Measurements from ENCODE around the gene GADD45G.

GADD45G gene

DNA sequence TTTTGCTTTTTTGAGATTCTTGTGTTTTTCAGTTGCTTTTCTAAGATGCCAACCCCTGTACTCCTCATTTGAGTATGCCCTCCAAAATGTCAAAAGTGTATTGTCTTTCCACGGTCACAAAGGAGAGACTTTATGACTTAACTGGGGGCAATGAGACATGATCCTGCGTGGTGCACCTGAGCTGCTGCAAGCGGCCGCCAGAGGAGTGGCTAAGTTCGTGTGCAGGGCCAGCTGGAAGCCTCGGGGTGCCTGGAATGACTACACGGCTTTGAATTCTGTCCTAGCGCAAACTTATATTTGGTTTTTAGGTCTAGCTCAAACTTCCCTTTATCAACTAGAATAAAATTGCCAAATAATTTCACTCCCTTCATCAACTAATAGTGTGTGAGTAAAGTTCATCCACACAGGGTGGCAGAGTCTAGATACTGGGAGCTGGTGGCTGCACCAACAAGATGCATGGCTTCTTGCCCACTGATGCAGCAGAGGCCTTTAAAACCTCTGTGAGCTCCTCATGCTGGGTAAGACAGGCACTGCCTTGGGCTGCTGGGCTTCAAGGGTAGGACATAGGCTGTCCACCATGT is 4.7 kb downstream of the GADD45G start:
- peak in 1 of 3 experiments; percentile 40 for DNase-seq

DNA sequence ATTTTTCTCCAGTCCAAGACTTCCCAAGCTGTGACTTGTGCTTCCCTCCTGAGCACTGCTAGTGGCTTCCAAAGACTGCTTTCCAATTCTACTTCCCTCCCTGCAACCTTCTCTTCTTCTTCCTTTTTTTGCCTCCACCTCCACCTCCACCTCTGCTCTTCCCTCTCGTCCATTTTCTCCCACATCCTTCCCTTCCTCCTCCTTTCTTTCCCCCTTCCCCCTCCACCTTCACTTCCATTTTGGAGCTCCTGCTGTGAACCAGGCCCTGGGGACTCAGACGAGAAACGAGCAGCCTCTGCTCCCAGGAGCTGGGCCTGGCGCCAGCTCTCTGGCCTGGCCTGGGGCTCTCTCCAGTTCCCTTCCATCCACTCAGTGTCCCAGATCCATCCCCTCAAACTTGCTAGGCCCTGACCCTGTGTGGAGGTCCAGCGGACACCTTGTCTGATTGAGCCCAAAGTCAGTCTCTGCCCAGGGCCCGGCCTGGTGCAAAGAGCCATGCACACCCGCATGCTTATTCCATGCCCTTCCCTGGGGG is 5.6 kb downstream of the GADD45G start:
- peak in 1 of 3 experiments; percentile 22 for DNase-seq

DNA sequence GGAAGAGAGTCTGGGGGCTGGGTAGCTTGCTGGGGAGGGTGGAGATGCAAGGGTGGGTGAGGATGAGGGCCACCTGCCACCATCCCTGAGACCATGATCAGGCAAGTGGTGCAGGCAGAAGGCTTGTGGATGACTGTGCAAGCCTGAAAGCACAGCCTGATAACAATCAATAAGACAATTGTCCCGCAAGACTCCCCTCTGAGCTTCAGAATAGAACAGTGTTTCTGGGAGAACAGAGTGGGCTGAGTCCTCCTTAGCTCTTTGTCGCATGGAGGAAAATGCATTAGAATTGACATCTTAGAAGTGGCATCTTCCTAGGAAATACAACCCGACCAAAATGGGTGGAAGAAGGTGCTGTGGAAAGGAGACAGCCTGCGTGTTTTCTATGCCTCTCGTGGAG is 6.6 kb downstream of the GADD45G start:
- peak in 1 of 3 experiments; percentile 35 for DNase-seq

DNA sequence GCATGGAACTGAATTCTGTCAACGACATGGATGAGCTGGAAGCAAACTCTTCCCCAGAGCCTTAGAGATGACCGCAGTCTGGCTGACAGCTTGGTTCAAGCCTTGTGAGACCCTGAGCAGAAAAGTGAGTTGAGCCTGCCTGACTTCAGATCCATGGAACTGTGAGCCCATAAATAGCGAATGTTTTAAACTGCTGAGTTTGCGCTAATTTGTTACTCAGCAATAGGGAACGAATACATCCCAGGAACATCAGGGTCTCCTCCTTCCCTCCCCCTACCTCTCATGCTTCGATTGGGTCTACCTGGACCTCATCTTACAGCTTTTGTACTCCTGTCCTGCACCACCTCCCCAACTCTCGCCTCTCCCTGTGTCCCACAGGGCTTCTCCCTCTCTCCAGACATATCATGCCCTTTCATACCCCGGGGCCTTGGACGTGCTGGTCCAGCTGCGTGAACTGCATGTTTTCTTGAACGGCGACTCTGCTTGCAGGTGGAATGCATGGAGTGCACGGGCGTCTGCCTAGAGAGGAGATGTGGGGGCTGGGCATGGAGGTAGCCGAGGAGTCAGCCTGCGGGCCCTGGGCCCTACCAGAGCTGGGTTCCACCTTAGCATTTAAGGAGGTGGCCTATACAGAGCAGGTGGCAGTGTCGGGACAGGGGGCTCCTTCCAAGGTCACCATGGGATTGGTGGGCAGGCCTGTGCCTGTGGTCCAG is 7.9 kb downstream of the GADD45G start:
- no peak for DNase-seq

GRCh38 chr9:89613912-89614892 is 9.4 kb downstream of the GADD45G start:
- DNase-seq: no peak

- no peak for DNase-seq
These were observed 10.8 kb downstream of the GADD45G start for GRCh38 chr9:89615661-89616060.

- DNase-seq: no peak
These were observed 11.6 kb downstream of the GADD45G start for GRCh38 chr9:89616411-89616810.

- DNase-seq: no peak
These were observed 13.2 kb downstream of the GADD45G start for GRCh38 chr9:89617978-89618377.

GRCh38 chr9:89619019-89619418 is 14.2 kb downstream of the GADD45G start:
- no peak for DNase-seq

- peak in 1 of 3 experiments; percentile 29 for DNase-seq
These were observed 14.8 kb downstream of the GADD45G start for GRCh38 chr9:89619424-89620138.

DNA sequence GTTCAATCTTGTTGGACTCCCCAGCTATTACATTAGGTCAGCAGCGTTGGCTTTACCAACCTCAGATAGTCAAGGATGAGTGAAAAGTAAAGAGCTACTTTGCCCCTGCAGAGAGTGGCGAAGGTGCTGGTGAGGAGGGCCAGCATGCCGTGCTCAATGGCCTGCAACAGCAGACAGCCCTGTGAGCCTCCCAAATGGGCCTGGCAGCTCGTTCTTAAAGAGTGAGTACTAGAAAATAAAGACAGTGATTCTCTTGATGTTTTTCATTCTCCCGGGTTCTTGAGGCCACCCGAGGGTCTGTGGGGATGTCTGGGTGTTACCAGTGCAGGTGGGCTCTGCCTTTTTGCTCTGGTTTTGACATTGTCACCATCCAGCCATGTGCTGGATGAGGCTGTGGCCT is 16.2 kb downstream of the GADD45G start:
- DNase-seq: peak in 1 of 3 experiments; percentile 85

- DNase-seq: no peak
These were observed 16.9 kb downstream of the GADD45G start for GRCh38 chr9:89621676-89622075.

DNA sequence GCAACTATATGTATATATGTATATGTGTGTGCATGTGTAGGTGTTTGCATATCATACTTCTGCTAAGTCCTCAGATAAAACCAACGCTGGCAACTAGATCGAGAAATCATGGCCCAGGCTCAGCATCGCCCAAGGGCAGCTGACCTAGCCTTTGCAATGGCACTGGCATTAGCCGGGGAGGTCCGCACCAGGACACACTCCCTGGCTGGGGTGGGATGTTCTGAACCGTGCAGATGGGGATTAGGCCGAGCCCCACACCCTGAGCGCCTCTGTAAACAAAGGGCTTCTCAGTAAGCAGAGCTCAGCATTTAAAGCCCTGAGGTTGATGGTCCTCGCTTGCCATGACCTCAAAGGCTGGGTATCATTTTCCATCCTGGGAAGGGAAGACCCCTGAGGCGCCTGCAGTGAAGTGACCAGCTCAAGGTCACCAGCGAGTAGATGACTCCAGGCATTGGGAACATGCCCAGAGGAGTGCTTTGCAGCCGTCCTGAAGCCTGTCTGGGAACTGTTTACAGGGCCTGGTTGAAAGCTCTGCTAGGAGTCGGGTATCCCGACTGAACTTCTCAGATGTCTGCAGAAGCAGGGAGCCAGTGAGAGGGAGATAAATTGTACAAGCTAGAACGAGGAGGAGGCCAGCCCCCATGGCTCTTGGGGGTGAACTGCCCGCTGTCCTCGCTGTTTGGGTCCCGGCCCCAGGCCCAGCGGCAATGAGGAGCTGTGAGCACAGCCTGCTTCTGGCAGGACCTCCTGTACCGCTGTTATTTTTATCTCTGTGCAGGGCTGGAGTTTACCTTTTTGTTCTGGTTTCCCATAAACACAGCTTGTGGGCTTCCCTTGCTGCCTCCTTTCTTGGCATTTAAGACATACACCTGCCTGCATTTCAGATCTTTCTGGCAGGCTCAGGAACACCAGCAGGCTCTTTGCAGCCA is 18.4 kb downstream of the GADD45G start:
- peak in 1 of 3 experiments; percentile 37 for DNase-seq

GRCh38 chr9:89623925-89624420 is 19.2 kb downstream of the GADD45G start:
- peak in 2 of 3 experiments; percentile 87 to 96 for DNase-seq

GRCh38 chr9:89625721-89626687 is 21.2 kb downstream of the GADD45G start:
- no peak for DNase-seq

DNA sequence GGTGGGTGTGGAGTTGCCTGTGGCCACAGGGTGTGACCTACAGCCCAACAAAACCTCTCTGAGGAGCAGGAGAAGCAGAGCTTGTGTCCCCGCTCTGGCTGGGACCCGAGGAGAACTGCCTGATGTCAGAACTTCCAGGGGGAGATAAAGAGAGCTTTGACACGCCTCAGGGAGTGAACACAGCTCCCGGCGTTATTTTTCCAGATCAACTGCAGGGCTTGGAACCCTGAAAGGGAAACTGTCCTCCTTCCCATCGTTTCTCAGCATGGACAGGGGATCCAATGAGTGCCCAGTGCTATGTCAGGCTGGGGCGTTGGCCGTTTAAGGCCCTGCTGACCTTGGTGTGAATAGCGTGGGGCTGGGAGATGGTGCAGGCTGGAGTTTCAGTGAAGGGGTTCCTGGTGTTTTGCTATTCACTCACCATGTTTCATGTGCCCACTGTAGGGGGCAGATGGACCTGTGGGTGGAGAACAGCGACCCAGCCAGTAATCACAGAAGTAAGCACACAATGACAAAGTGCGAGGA is 22.0 kb downstream of the GADD45G start:
- no peak for DNase-seq

DNA sequence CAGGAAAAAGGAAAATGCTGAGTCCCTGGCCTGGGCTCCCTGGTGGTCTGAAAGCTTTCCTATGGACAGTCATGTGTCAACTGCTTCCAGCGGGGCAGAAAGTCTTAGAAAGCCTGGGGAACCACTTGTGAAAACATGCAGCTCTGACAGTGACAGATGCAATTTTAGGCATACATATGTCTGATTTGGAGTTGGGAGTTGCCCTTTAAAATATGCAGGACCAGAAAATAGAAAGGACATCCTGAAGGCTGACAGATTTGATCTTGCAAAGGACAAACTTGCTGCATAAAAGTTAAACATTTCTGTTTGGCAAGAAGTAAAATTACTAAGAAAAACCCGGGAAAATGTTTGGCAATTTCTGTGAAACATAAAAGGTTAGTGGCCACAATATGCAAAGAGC is 23.8 kb downstream of the GADD45G start:
- DNase-seq: no peak

DNA sequence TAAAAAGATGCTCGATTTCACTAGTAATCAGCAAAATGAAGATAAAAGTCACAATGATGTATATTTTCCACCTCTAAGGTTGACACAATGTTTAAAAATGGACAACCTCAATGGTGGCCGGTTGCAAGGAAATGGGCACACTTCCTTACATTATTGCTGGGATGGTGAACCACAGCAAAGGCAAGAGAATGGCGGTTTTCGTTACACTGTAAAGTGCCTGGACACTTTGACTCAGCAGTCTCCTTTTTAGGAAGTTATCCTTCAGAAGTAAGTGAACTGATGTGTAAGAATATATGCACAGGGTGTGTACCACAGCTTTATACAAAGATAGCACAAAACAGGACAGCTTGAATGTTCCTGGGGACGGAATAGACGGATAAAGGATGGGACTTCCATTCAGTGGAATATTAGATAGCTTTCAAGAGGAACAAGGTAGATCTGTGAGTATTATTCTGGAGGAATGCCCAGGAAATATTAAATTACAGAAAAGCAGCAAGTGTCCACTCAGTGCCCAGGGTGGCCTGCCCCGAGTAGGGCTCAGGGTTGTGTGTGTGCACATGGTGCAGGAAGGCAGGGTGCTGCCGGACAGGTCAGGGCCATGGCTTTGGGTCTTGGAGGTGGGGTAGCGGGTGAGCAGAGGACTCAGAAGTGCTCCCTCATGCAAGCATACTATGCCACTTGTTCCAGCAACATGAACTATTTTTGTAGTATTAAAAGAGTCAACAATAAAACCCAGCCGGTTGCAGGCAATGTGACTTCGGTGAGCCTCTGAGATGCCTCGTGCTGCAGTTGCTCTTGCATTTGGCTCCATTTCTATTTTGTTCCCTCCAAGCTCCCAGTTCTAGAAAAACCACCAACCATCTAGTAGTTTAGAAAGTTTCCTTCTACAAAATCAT is 24.5 kb downstream of the GADD45G start:
- no peak for DNase-seq

DNA sequence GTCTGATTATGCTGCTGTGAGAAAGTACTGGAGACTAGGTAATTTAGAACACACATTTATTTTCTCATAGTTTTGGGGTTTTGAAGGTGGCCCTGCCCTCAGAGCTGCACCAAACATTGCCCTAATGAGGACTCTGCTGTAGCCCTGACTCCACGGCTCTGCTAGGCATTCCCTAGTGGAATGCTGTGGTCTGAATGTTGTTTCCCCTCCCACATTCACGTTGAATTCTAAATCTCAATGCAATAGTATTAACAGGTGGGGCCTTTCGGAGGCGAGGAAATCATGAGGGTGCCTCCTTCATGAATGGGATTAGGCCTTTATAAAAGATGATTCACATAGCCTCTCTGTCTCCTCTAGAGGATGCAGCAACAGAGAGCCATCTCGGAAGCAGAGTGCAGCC is 25.7 kb downstream of the GADD45G start:
- no peak for DNase-seq

Measured in NCI-H1417 (cell line).